Measurements from ENCODE around the gene URB1.
"Not testable (repeated sequence)": the region's sequence is repeated elsewhere in the genome, so short reads cannot be mapped to it uniquely, and the experiment has no call there.

URB1 gene

DNA sequence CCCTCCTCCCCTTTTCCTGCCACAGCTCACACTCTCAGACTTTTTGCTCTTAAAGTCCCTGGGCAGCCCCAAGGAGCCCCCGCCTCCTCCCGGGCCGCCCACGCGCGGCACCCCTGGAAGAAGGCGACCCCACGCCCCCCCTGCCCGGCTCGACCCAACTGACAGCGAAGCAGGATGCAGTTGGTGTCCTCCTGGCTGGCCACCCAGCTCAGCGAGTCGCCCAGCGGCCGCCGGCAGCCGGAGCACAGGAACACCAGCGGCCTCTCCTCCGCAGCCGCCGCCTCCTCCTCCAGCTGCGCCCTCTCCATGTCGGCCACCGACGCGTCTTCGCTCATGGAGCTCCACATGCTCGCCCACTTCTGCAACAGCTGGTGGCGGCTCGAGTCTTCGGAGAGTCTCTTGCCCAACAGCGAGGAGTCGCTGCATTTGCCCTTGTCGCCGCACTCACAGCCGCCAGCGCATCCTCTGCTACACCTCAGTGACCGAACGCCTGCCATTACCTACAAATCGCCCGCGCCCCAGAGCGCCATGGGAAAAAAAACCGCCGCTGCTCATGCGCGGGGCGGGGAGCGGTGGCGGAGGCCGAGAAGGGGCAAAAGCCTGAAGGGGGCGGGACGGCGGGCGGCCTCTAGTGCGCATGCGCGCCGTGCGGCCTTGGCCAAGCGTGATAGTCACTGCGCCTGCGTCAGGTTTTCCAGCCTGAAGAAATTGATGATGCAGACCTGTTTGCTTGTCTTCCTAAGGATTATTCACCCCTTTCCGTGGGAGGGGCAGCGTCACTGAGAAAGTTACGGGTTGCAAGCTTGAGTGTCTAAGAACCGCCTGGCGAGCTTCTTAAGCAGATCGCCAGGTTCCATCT, 114.1 kb downstream of the URB1 start, which contains the start of gene MIS18A:
MIS18A (minus strand) TSS at position 532 of the 859 bp plus-strand sequence; CDS start at position 497, 35 bp downstream.
- peak; percentile 52 for DNase-seq (ENCODE audit: low read depth, low spot score)
- TF ChIP-seq CTCF (IDR thresholded peaks at IDR 0.05; ENCODE audit: insufficient read depth, low read length, missing control alignments), result no peak
- peak within 1 kb of the TSS; percentile 97 for H3K4me3 ChIP-seq (ENCODE audit: low read depth, low read length)
- CTCF ChIA-PET, result interaction anchor here (0.9 to 2.4 kb wide), 7 partner anchors 12 to 493 kb away, joined by 3 to 10 read pairs (median 4); no protein-coding TSS in a partner anchor
- POLR2A ChIA-PET, result no interaction called here

DNA sequence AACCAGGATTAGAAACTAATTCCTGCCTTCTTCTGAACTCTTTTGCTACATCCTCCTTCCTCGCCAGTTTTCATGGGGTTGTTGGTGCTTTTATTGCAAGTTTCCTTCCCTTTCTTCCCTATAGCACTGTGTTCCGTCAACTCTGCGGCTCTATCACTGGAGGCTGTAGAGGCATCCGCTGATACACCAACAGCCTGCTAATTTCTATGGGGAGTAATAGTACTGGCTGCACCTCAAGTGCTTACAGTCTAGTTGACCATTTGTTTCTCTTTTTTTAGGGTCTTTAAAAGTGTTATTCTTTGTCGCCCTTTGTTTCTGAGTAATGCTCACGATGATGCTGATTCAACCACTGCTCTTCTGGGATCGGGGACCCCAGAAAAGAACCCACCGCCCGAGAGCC, 114.7 kb downstream of the URB1 start:
- CTCF ChIA-PET, result interaction anchor here (1.0 to 2.4 kb wide), 3 partner anchors 21 to 327 kb away, joined by 3 to 10 read pairs (median 5); no protein-coding TSS in a partner anchor
- POLR2A ChIA-PET, result no interaction called here
- no peak for TF ChIP-seq CTCF (IDR thresholded peaks at IDR 0.05; ENCODE audit: insufficient read depth, low read length, missing control alignments)
- peak overlapping the region; percentile 97 for H3K4me3 ChIP-seq (ENCODE audit: low read depth, low read length)
- no peak for DNase-seq (ENCODE audit: low read depth, low spot score)

DNA sequence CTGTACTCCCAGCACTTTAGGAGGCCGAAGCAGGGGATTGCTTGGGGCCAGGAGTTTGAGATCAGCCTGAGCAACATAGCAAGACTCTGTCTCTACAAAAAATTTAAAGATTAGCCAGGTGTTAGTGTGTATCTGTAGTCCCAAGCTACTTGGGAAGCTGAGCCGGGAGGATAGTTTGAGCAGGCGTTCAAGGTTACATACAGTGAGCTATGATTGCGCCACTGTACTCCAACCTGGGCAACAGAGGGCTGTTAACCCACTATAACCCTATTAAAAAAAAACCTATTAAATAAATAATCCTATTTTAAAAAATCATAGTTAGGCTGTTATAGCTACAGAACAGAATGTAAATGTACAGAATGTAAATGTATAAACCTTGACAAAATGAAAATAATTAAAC, 116.1 kb downstream of the URB1 start:
- CTCF ChIA-PET, result interaction anchor here (1.1 to 1.7 kb wide), 3 partner anchors 18 to 324 kb away, joined by 3 to 8 read pairs (median 5); no protein-coding TSS in a partner anchor
- POLR2A ChIA-PET, result no interaction called here
- H3K4me3 ChIP-seq (ENCODE audit: low read depth, low read length), result no peak overlapping the region
- DNase-seq (ENCODE audit: low read depth, low spot score), result no peak
- TF ChIP-seq CTCF (IDR thresholded peaks at IDR 0.05; ENCODE audit: insufficient read depth, low read length, missing control alignments), result no peak

- ChIA-PET POLR2A (no interaction called here), CTCF (interaction anchor here (1.1 to 1.8 kb wide), 3 partner anchors 11 to 405 kb away, joined by 3 to 5 read pairs (median 5); no protein-coding TSS in a partner anchor)
These were observed 122.1 kb downstream of the URB1 start for GRCh38 chr21:32270748-32271147.

DNA sequence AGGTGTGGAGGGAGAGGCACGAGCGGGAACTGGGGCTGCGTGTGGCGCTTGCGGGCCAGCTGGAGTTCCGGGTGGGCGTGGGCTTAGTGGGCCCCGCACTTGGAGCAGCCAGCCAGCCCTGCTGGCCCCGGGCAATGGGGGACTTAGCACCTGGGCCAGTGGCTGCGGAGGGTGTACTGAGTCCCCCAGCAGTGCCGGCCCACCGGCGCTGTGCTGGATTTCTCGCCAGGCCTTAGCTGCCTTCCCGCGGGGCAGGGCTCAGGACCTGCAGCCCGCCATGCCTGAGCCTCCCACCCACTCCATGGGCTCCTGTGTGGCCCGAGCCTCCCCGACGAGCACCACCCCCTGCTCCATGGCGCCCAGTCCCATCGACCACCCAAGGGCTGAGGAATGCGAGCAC, 127.5 kb downstream of the URB1 start:
- DNase-seq (ENCODE audit: low read depth, low spot score); H3K4me3 ChIP-seq (ENCODE audit: low read depth, low read length); POLR2A ChIA-PET: not testable (repeated sequence)
- CTCF ChIA-PET, result interaction anchor here (1.6 kb wide), 1 partner anchor 336 kb away, joined by 5 read pairs; no protein-coding TSS in a partner anchor

More at GRCh38 chr21:32270748-32271147, 122.1 kb downstream of the URB1 start:
- no peak for DNase-seq (ENCODE audit: low read depth, low spot score)
- no peak for TF ChIP-seq CTCF (IDR thresholded peaks at IDR 0.05; ENCODE audit: insufficient read depth, low read length, missing control alignments)
- H3K4me3 ChIP-seq (ENCODE audit: low read depth, low read length), result no peak overlapping the region

DNA sequence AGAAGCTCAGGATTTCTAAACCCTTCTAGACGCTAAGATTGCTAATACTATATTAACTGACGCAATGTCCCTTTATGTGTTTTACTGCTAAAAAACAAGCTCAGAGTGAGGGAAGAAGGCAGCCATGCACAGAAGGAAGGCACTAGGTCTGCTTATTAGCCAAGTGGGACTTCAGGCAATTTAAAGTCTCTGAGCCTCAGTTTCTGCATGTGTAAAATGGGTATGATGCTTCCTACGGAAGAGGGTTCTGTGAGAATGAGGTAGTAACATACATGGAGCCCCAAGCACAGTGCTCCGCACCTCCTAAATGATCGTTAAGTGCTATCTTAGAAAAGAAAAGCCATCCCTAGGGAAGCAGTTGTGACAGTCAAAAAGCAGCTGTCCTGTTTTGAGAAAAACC, 130.9 kb downstream of the URB1 start:
- TF ChIP-seq CTCF (IDR thresholded peaks at IDR 0.05; ENCODE audit: insufficient read depth, low read length, missing control alignments), result no peak
- ChIA-PET CTCF (interaction anchor here (1.2 to 9.3 kb wide), 4 partner anchors 11 to 476 kb away, joined by 3 to 302 read pairs (median 9); partner anchors contain the start of gene HUNK), POLR2A (no interaction called here)
- DNase-seq (ENCODE audit: low read depth, low spot score), result no peak
- H3K4me3 ChIP-seq (ENCODE audit: low read depth, low read length), result no peak overlapping the region
